ENCODE measurements around the gene MET. TPM values are rescaled to one million over a fixed set of nuclear protein-coding genes. Genes with fewer than 3 reads are reported as not detected.

MET gene
- total RNA-seq, 1 experiment from 2014 or later, result 5.0 TPM

GRCh38 chr7:116665332-116665996 is 6.5 kb upstream of the MET start:
- Histone ChIP-seq H3K4ac (ENCODE audit: low read depth, low read length) (no peak overlapping the region), H3T11ph (ENCODE audit: low read length) (no peak overlapping the region), H4K20me1 (ENCODE audit: control insufficient read depth, insufficient read depth, insufficient read length) (no peaks in the 10 kb centered on the region), H4K91ac (ENCODE audit: insufficient read length, low read depth, low read length) (no peak overlapping the region), H2BK12ac (ENCODE audit: insufficient read length, low read depth, low read length) (no peak overlapping the region), H3K27me3 (ENCODE audit: insufficient read depth, low read length) (no peaks in the 10 kb centered on the region), H3K9me3 (ENCODE audit: control insufficient read depth, low read depth, low read length) (no peaks in the 10 kb centered on the region), H3K79me1 (ENCODE audit: insufficient read depth, low read depth, low read length, poor library complexity, severe bottlenecking) (no peaks in the 10 kb centered on the region), H3K4me2 (ENCODE audit: insufficient read depth, insufficient read length, low read length) (no peak overlapping the region), H2BK5ac (ENCODE audit: insufficient read length, low read length) (no peak overlapping the region), H2AFZ (ENCODE audit: low read length) (no peak overlapping the region), H2BK120ac (ENCODE audit: low read depth, low read length, poor library complexity, severe bottlenecking) (no peak overlapping the region), H4K5ac (ENCODE audit: insufficient read length, low read depth, low read length) (no peak overlapping the region), H3K79me2 (ENCODE audit: insufficient read depth, low read length) (no peaks in the 10 kb centered on the region), H3K27ac (ENCODE audit: insufficient read length, low read depth, low read length) (no peak overlapping the region), H3K4me1 (ENCODE audit: insufficient read depth, low read length) (no peaks in the 10 kb centered on the region), H3K23me2 (ENCODE audit: insufficient read length, low read depth, low read length, poor library complexity, severe bottlenecking) (no peaks in the 10 kb centered on the region), H3K9ac (ENCODE audit: extremely low read depth, insufficient read length, low read length) (no peak overlapping the region), H2AK5ac (ENCODE audit: insufficient read length, low read length) (no peak overlapping the region), H3K56ac (ENCODE audit: insufficient read length, low read depth, low read length) (no peak overlapping the region), H3K23ac (ENCODE audit: insufficient read length, low read depth, low read length) (no peak overlapping the region), H2BK15ac (ENCODE audit: low read depth, low read length) (no peak overlapping the region), H4K8ac (replicated peaks; ENCODE audit: insufficient read length, low read depth, low read length) (no peak overlapping the region), H3K14ac (ENCODE audit: insufficient read depth, low read length) (no peak overlapping the region), H3K18ac (ENCODE audit: insufficient read length, low read depth, low read length) (no peak overlapping the region), H2BK20ac (ENCODE audit: low read depth, low read length, poor library complexity, severe bottlenecking) (no peak overlapping the region)
- DNase-seq, result no peak
- Mint-ChIP-seq H3K9me3 (no peaks in the 10 kb centered on the region), H3K27me3 (ENCODE audit: low read depth) (peaks cover 6% of the 10 kb centered on the region), H3K4me1 (no peaks in the 10 kb centered on the region), H3K36me3 (ENCODE audit: insufficient read depth in 1 of 3, low read depth in 3 of 3) (no peaks in the 10 kb centered on the region), H3K27ac (no peak overlapping the region), H3K4me3 (no peak overlapping the region)
- TF ChIP-seq CTCF (conservative IDR thresholded peaks at IDR 0.05), result no peak
- no CpG with 5 or more reads among the region's 2 CpGs for WGBS (ENCODE audit: extremely low coverage, insufficient read length, low lambda C conversion rate)

Measured in H9 (cell line).